ENCODE results near the gene SPATA6L. TPM values are rescaled to one million over a fixed set of nuclear protein-coding genes. Genes with fewer than 3 reads are reported as not detected.

The SPATA6L gene
- total RNA-seq, 3 donors from 2014 or later (not counting 1 experiment from before 2014, with no cell fraction given) = 2.0 to 4.7 (median 4.3) TPM

DNA sequence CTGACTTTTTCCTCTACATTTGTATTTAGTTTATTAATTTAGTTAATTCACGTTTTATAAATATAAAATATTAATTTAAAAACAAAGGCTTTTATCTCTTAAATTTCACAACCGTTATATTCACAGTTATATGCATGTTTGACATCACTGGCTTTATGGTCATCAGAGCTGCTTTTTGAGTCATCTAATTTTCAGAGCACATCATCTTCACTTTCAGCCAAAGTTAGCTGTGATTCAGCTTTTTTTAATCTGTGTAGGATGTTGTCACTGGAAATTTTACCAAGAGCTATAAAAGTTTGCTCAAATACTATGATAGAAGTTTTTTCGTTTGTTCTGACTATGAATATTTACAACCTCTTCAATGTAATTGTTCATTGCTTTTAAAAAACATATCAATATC lies 25.5 kb upstream of the SPATA6L start:
- H3K4me3 ChIP-seq (ENCODE audit: low read length) = no peak overlapping the region
- WGBS (ENCODE audit: insufficient coverage) = 40% methylated on average over 1 of the region's 3 CpGs
- Mint-ChIP-seq H3K4me1 (peaks cover 9 to 11% of the 10 kb centered on the region in 2 donors), H3K27ac (peak overlapping the region in 1 of 2 donors; percentile 32), H3K9me3 (no peaks in the 10 kb centered on the region), H3K4me3 (no peak overlapping the region), H3K36me3 (no peaks in the 10 kb centered on the region), H3K27me3 (ENCODE audit: low read depth in 2 of 2) (no peaks in the 10 kb centered on the region)
- intact Hi-C loops (cut with micrococcal nuclease) = no loop called here
- H3K4me1 ChIP-seq (ENCODE audit: control insufficient read depth, insufficient read depth, low read length) = no peaks in the 10 kb centered on the region
- H3K36me3 ChIP-seq (ENCODE audit: control insufficient read depth, insufficient read depth, low read length) = peaks cover 30% of the 10 kb centered on the region
- TF ChIP-seq, protein P1, sequence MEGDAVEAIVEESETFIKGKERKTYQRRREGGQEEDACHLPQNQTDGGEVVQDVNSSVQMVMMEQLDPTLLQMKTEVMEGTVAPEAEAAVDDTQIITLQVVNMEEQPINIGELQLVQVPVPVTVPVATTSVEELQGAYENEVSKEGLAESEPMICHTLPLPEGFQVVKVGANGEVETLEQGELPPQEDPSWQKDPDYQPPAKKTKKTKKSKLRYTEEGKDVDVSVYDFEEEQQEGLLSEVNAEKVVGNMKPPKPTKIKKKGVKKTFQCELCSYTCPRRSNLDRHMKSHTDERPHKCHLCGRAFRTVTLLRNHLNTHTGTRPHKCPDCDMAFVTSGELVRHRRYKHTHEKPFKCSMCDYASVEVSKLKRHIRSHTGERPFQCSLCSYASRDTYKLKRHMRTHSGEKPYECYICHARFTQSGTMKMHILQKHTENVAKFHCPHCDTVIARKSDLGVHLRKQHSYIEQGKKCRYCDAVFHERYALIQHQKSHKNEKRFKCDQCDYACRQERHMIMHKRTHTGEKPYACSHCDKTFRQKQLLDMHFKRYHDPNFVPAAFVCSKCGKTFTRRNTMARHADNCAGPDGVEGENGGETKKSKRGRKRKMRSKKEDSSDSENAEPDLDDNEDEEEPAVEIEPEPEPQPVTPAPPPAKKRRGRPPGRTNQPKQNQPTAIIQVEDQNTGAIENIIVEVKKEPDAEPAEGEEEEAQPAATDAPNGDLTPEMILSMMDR (IDR thresholded peaks at IDR 0.05) = no peak
- no peaks in the 10 kb centered on the region for H3K9me3 ChIP-seq (ENCODE audit: control insufficient read depth, insufficient read depth, low read length)
- ATAC-seq = no peak
- no peak for DNase-seq
- no peak overlapping the region for H3K27ac ChIP-seq (ENCODE audit: low read length)
- H3K27me3 ChIP-seq (ENCODE audit: control insufficient read depth, insufficient read depth, low read length) = no peaks in the 10 kb centered on the region

DNA sequence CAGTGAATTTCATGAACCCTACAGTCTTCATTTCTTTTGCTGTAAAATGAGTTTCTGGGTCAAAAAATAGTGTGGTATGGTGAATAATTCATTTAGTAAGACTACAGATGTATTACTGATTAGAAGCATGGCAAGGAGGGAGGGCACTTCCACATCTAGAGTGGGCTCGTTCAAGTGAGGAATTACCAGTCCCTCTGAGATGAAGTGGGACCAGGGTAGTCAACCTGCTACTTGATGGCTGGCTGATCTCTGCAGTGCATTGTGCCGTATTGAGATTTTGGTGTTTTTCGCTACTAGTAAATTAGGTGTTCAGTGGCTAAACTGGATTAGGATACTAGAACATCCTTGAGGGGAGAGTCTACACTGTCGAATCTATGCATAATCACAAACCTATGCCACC lies 23.9 kb upstream of the SPATA6L start:
- Histone ChIP-seq H3K4me3 (ENCODE audit: low read length) (no peak overlapping the region), H3K4me1 (ENCODE audit: control insufficient read depth, insufficient read depth, low read length) (no peaks in the 10 kb centered on the region), H3K27ac (ENCODE audit: low read length) (no peak overlapping the region), H3K36me3 (ENCODE audit: control insufficient read depth, insufficient read depth, low read length) (peaks cover 37% of the 10 kb centered on the region), H3K9me3 (ENCODE audit: control insufficient read depth, insufficient read depth, low read length) (no peaks in the 10 kb centered on the region), H3K27me3 (ENCODE audit: control insufficient read depth, insufficient read depth, low read length) (no peaks in the 10 kb centered on the region)
- DNase-seq (no peak), ATAC-seq (no peak)
- TF ChIP-seq, protein P1 (IDR thresholded peaks at IDR 0.05) = no peak
- 88% methylated on average over 3 of the region's 4 CpGs for WGBS (ENCODE audit: insufficient coverage)
- intact Hi-C loops (cut with micrococcal nuclease) = no loop called here
- Mint-ChIP-seq H3K4me1 (peaks cover 11 to 15% of the 10 kb centered on the region in 2 donors), H3K4me3 (no peak overlapping the region), H3K9me3 (no peaks in the 10 kb centered on the region), H3K27ac (no peak overlapping the region), H3K36me3 (no peaks in the 10 kb centered on the region), H3K27me3 (ENCODE audit: low read depth in 2 of 2) (no peaks in the 10 kb centered on the region)

DNA sequence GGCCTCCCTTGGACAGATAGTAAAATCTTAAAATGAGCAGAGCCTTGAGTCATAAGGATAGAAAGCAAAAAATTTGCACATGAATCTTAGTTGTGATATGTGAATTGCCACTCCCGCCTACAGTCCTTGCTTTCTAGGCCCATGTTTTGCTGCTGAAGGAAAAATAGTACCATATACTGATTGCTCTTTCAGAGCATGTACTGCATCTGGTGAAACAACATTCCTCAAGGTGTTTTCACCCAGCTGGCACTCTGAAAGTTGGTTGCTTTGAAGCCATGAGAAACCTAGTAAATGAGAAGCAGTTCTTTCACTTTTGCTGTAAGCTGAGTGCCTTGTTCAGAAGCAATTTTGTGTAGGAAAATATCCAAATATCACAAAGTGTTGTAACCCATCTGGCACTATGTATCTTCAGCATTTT lies 23.4 kb upstream of the SPATA6L start:
- H3K4me3 ChIP-seq (ENCODE audit: low read length) = no peak overlapping the region
- Mint-ChIP-seq H3K4me3 (no peak overlapping the region), H3K27ac (no peak overlapping the region), H3K9me3 (no peaks in the 10 kb centered on the region), H3K4me1 (peaks cover 13 to 18% of the 10 kb centered on the region in 2 donors), H3K27me3 (ENCODE audit: low read depth in 2 of 2) (no peaks in the 10 kb centered on the region), H3K36me3 (no peaks in the 10 kb centered on the region)
- no peak for ATAC-seq
- no peaks in the 10 kb centered on the region for H3K27me3 ChIP-seq (ENCODE audit: control insufficient read depth, insufficient read depth, low read length)
- no peak overlapping the region for H3K27ac ChIP-seq (ENCODE audit: low read length)
- TF ChIP-seq, protein P1 (IDR thresholded peaks at IDR 0.05) = no peak
- DNase-seq = no peak
- peaks cover 39% of the 10 kb centered on the region for H3K36me3 ChIP-seq (ENCODE audit: control insufficient read depth, insufficient read depth, low read length)
- intact Hi-C loops (cut with micrococcal nuclease) = no loop called here
- 71% methylated on average over 1 of the region's 1 CpG for whole genome bisulfite sequencing (ENCODE audit: insufficient coverage)
- H3K4me1 ChIP-seq (ENCODE audit: control insufficient read depth, insufficient read depth, low read length) = no peaks in the 10 kb centered on the region
- H3K9me3 ChIP-seq (ENCODE audit: control insufficient read depth, insufficient read depth, low read length) = no peaks in the 10 kb centered on the region

DNA sequence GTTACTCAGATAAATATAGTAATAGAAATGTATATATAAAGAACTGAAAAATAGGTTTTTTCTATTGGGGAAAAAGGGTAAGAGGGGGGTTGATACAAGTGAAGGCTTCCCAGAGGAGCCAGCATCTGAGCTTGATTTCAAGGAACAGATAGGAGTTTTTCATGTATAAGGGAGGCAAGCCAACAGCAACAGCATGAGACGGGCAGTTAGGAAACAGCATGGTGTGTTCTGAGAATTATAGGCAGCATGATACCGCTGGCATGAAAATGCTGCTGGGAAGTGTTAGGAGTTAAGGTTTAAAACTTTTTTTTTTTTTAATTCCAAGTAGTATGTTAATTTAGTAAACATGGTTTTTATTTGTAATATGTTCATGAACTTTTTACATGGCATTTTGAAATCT lies 22.7 kb upstream of the SPATA6L start:
- no peak overlapping the region for H3K27ac Mint-ChIP-seq
- no peak for ATAC-seq
- Histone ChIP-seq H3K4me3 (ENCODE audit: low read length) (no peak overlapping the region), H3K27me3 (ENCODE audit: control insufficient read depth, insufficient read depth, low read length) (no peaks in the 10 kb centered on the region), H3K36me3 (ENCODE audit: control insufficient read depth, insufficient read depth, low read length) (peaks cover 38% of the 10 kb centered on the region), H3K4me1 (ENCODE audit: control insufficient read depth, insufficient read depth, low read length) (no peaks in the 10 kb centered on the region), H3K9me3 (ENCODE audit: control insufficient read depth, insufficient read depth, low read length) (no peaks in the 10 kb centered on the region), H3K27ac (ENCODE audit: low read length) (no peak overlapping the region)
- DNase-seq = no peak
- H3K36me3 Mint-ChIP-seq = no peaks in the 10 kb centered on the region
- WGBS (ENCODE audit: insufficient coverage) = 94% methylated on average over 2 of the region's 2 CpGs
- intact Hi-C loops (cut with micrococcal nuclease) = no loop called here
- H3K4me3 Mint-ChIP-seq = no peak overlapping the region
- TF ChIP-seq, protein P1 (IDR thresholded peaks at IDR 0.05) = no peak
- no peaks in the 10 kb centered on the region for H3K9me3 Mint-ChIP-seq
- H3K4me1 Mint-ChIP-seq = peaks cover 18 to 23% of the 10 kb centered on the region in 2 donors
- H3K27me3 Mint-ChIP-seq (ENCODE audit: low read depth in 2 of 2) = no peaks in the 10 kb centered on the region
